Measurements from ENCODE around the gene CDCP2.

CDCP2 gene

DNA sequence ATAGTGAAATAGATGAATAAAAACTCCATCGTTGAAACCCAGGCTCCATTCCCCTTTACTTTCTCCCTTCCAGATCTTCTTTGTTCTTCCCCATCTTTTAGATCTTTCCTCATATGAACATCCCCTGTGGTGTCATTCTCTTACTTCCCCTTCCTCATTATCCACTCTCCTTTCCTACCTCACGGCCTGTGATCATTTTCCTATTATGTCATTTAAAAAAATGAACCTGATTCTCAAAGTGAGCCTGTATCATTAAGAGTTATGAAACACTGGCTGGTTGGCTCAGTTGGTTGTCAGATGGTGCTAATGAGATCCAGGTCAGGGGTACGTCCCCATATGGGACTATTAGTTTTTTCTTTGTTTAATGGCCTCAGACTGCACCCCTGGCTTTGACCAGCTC is 61.1 kb downstream of the CDCP2 start:
- DNase-seq (ENCODE audit: low read depth) = no peak

DNA sequence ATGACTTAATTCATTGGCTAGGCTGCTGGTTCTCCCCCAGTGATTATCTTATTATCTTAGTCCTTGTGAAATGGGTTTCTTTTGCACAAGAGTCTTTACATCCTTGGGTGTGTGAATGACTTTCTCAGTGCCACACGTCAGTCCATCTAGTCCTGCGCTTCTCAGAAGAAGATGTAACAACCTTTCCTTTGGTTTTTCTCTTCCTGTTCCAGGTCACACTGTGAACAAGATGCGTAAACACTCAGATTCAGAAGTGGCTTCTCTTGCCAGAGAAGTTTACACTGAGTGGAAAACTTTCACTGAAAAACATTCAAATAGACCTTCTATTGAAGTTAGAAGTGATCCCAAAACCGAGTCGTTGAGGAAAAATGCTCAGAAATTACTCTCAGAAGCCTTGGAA is 64.4 kb downstream of the CDCP2 start:
- no peak for DNase-seq (ENCODE audit: low read depth)

DNA sequence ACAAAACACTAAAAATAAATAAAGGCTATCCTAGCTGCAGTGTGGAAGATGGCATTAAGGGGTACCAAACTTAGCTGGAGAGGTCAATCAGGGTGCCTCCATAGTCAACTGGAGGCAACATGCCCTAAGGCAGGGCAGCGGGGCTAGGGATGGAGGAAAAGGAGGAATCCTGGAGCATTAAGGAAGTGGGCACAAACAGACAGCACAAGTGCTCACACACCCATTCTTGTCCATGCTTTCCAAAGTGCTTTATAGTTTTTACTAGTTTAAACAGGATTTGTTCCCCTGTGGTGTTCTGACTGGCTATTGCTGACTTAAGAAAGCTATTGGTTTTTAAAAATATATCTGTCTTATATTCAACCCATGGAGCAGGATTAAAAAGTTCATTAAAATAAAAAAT is 66.0 kb downstream of the CDCP2 start:
- no peak for DNase-seq (ENCODE audit: low read depth)

DNA sequence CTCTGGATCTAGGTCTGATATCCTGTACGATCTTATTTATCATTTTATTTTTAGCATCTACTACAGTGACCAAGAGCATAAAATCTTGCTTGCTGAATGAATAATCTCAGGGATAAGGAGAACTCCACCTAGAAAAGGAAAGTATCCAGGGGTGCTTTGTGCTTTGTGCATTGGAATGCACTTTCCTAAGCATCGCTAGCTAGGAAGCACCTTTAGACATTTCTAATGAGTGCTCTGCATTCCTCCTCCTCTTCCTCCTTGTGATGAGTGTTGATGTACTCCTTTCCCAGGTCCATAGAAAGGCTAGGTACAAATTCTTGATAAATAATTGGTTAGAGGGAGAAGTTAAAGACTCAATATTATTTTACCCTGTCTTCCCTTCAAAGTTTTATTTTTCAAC is 68.0 kb downstream of the CDCP2 start:
- DNase-seq (ENCODE audit: low read depth) = no peak

Data from activated T-cell treated with anti-CD3 and anti-CD28 coated beads for 48 hours (primary cell).